H9 (cell line): ENCODE results near the gene THRAP3. TPM values are rescaled to one million over a fixed set of nuclear protein-coding genes. Genes with fewer than 3 reads are reported as not detected.

ENCODE experiments used
- DNase-seq: peaks from one replicate; pipeline ENCODE4 v3.0.0-alpha.2; 2017
- H2AFZ ChIP-seq: one replicate; pipeline ENCODE4 v1.6.1; 2013; ENCODE audit warnings: mild to moderate bottlenecking, low read length, control low read depth, moderate library complexity
- H2AK5ac ChIP-seq: 2 replicates; pipeline ENCODE4 v1.6.1; 2013; ENCODE audit warnings: low read length, control low read depth, mixed read lengths; ENCODE audit not compliant: insufficient read length
- H2BK120ac ChIP-seq: one replicate; pipeline ENCODE4 v1.6.1; 2013; ENCODE audit warnings: low read depth, mild to moderate bottlenecking, low read length, control low read depth, inconsistent platforms; ENCODE audit not compliant: poor library complexity, severe bottlenecking
- H2BK12ac ChIP-seq: 2 replicates; pipeline ENCODE4 v1.6.1; 2013; ENCODE audit warnings: low read length, control low read depth, mixed read lengths, low read depth; ENCODE audit not compliant: insufficient read length
- H2BK15ac ChIP-seq: 2 replicates; pipeline ENCODE4 v1.6.1; 2013; ENCODE audit warnings: low read depth, low read length, control low read depth
- H2BK20ac ChIP-seq: one replicate; pipeline ENCODE4 v1.6.1; 2013; ENCODE audit warnings: low read depth, mild to moderate bottlenecking, low read length, control low read depth, inconsistent platforms; ENCODE audit not compliant: poor library complexity, severe bottlenecking
- H2BK5ac ChIP-seq: 2 replicates; pipeline ENCODE4 v1.6.1; 2013; ENCODE audit warnings: low read length, control low read depth, mixed read lengths; ENCODE audit not compliant: insufficient read length
- H3K14ac ChIP-seq: 2 replicates; pipeline ENCODE4 v1.6.1; 2013; ENCODE audit warnings: low read length, control low read depth; ENCODE audit not compliant: insufficient read depth
- H3K18ac ChIP-seq: 2 replicates; pipeline ENCODE4 v1.6.1; 2013; ENCODE audit warnings: low read depth, mild to moderate bottlenecking, mixed read lengths, low read length, control low read depth; ENCODE audit not compliant: insufficient read length
- H3K23ac ChIP-seq: 2 replicates; pipeline ENCODE4 v1.6.1; 2013; ENCODE audit warnings: low read length, control low read depth, mixed read lengths, low read depth; ENCODE audit not compliant: insufficient read length
- H3K23me2 ChIP-seq: 2 replicates; pipeline ENCODE4 v1.6.1; 2013; ENCODE audit warnings: low read depth, mild to moderate bottlenecking, mixed read lengths, low read length, control low read depth; ENCODE audit not compliant: insufficient read length, poor library complexity, severe bottlenecking
- H3K27ac ChIP-seq: 2 replicates; pipeline ENCODE4 v1.5.1; 2013; ENCODE audit warnings: low read length, control low read depth, mixed read lengths, low read depth; ENCODE audit not compliant: insufficient read length
- H3K27me3 ChIP-seq: 2 replicates; pipeline ENCODE4 v1.6.1; 2013; ENCODE audit warnings: low read length, control low read depth, inconsistent platforms; ENCODE audit not compliant: insufficient read depth
- H3K4ac ChIP-seq: 2 replicates; pipeline ENCODE4 v1.6.1; 2013; ENCODE audit warnings: low read depth, mild to moderate bottlenecking, control low read depth, inconsistent platforms, low read length, moderate library complexity
- H3K4me1 ChIP-seq: 2 replicates; pipeline ENCODE4 v1.6.1; 2013; ENCODE audit warnings: low read length, control low read depth, inconsistent platforms; ENCODE audit not compliant: insufficient read depth
- H3K4me2 ChIP-seq: 2 replicates; pipeline ENCODE4 v1.6.1; 2013; ENCODE audit warnings: low read length, control low read depth, mixed read lengths; ENCODE audit not compliant: insufficient read length, insufficient read depth
- H3K56ac ChIP-seq: 2 replicates; pipeline ENCODE4 v1.6.1; 2013; ENCODE audit warnings: low read depth, mild to moderate bottlenecking, mixed read lengths, low read length, control low read depth; ENCODE audit not compliant: insufficient read length
- H3K79me1 ChIP-seq: 2 replicates; pipeline ENCODE4 v1.6.1; 2013; ENCODE audit warnings: low read depth, mild to moderate bottlenecking, moderate library complexity, low read length, control low read depth, inconsistent platforms; ENCODE audit not compliant: insufficient read depth, poor library complexity, severe bottlenecking
- H3K79me2 ChIP-seq: 2 replicates; pipeline ENCODE4 v1.6.1; 2013; ENCODE audit warnings: low read length, control low read depth, inconsistent platforms; ENCODE audit not compliant: insufficient read depth
- H3K9ac ChIP-seq: 2 replicates; pipeline ENCODE4 v1.6.1; 2013; ENCODE audit warnings: low read length, control low read depth, mixed read lengths; ENCODE audit not compliant: insufficient read length; ENCODE audit errors: extremely low read depth
- H3K9me3 ChIP-seq: one replicate; pipeline ENCODE4 v1.6.1; 2013; ENCODE audit warnings: low read depth, low read length, inconsistent platforms; ENCODE audit not compliant: control insufficient read depth
- H3T11ph ChIP-seq: one replicate; pipeline ENCODE4 v1.6.1; 2013; ENCODE audit warnings: mild to moderate bottlenecking, low read length, control low read depth, inconsistent platforms
- H4K20me1 ChIP-seq: one replicate; pipeline ENCODE4 v1.6.1; 2013; ENCODE audit not compliant: control insufficient read depth, insufficient read length, insufficient read depth
- H4K5ac ChIP-seq: 2 replicates; pipeline ENCODE4 v1.6.1; 2013; ENCODE audit warnings: low read depth, mild to moderate bottlenecking, mixed read lengths, low read length, control low read depth; ENCODE audit not compliant: insufficient read length
- H4K8ac ChIP-seq: replicated peaks from 2 replicates; pipeline ENCODE4 v1.6.1; 2013; ENCODE audit warnings: low read length, control low read depth, mixed read lengths, low read depth; ENCODE audit not compliant: insufficient read length
- H4K91ac ChIP-seq: 2 replicates; pipeline ENCODE4 v1.6.1; 2013; ENCODE audit warnings: low read depth, mild to moderate bottlenecking, moderate library complexity, mixed read lengths, low read length, control low read depth; ENCODE audit not compliant: insufficient read length
- H3K27ac Mint-ChIP-seq, 3 experiments: 2 replicates in 2 of 3; 3 replicates in 1 of 3; pipeline ENCODE4 v1.8.0; 2020 to 2021; ENCODE audit warnings: mixed read lengths in 3 of 3, mild to moderate bottlenecking in 1 of 3, moderate library complexity in 1 of 3
- H3K27me3 Mint-ChIP-seq: 2 replicates; pipeline ENCODE4 v1.8.0; 2021; ENCODE audit warnings: low read depth, mild to moderate bottlenecking, moderate library complexity, mixed read lengths
- H3K36me3 Mint-ChIP-seq, 3 experiments: 2 replicates in 2 of 3; 3 replicates in 1 of 3; pipeline ENCODE4 v1.8.0; 2020 to 2021; ENCODE audit warnings: low read depth in 3 of 3, mixed read lengths in 3 of 3; ENCODE audit not compliant: insufficient read depth in 1 of 3
- H3K4me1 Mint-ChIP-seq, 2 experiments: 2 replicates each; pipeline ENCODE4 v1.8.0; 2020; ENCODE audit warnings: mixed read lengths in 2 of 2
- H3K4me3 Mint-ChIP-seq, 2 experiments: 2 replicates in 1 of 2; 3 replicates in 1 of 2; pipeline ENCODE4 v1.8.0; 2020 to 2021; ENCODE audit warnings: mild to moderate bottlenecking in 2 of 2, mixed read lengths in 2 of 2, moderate library complexity in 1 of 2
- H3K9me3 Mint-ChIP-seq, 2 experiments: 2 replicates in 1 of 2; 3 replicates in 1 of 2; pipeline ENCODE4 v1.8.0; 2020; ENCODE audit warnings: mild to moderate bottlenecking in 2 of 2, mixed read lengths in 2 of 2, moderate library complexity in 1 of 2
- WGBS: extraction: QIAGEN DNeasy Blood & Tissue Kit; methylation state at CpG from one replicate; pipeline ENCODE4 v1.1.7; 2013; ENCODE audit warnings: missing lambda C conversion rate, low lambda C conversion rate, mixed read lengths; ENCODE audit not compliant: insufficient read length; ENCODE audit errors: extremely low coverage; 5-methylcytosine and 5-hydroxymethylcytosine counted together
- total RNA-seq: library from RNA; stranded (reverse); gene quantifications from 2 replicates; pipeline ENCODE4 v1.2.1, GENCODE V29; 2021
- TF ChIP-seq, protein P1 (sequence below): fragments of 200-600 bp; sonication (generic); conservative IDR thresholded peaks from 3 replicates; pipeline ENCODE4 v1.8.0; 2021; ENCODE audit warnings: antibody characterized with exemption, mild to moderate bottlenecking

The THRAP3 gene
- total RNA-seq, 1 experiment from 2014 or later: 186 TPM

DNA sequence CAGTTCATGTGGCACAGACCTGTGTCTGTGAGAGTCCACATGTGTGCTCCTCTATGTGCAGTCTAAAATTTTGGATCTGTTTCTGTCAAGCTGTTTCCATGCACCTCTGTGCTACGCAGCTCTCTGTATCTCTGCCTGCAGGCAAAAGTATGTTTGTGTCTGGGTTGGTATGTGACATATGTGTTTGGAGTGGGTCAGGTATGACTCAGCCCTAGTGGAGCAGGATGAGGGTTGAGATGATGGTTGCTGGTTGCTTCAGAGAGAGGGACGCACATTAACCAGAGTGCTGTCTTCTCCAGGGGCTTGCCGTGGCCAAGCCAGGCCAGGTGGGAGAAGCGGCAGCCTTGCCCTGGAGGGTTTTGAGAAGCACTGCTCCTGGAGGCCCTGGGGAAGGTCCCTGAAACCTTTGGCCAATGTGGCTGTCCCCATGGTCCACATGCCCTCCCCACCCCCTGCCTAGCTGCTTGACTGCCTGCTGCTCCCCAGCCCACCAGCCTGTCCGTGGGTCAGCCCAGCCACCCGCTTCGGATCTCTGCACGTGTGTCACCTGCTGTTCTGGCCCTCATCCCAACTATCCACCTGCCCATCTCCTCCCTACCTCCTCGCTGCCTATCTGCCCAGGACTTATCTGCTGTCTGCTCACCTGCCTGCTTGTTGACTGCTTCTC is 103.3 kb downstream of the THRAP3 start:
- H3T11ph ChIP-seq: no peak overlapping the region
- H3K27me3 ChIP-seq: no peaks in the 10 kb centered on the region
- H4K5ac ChIP-seq: peak overlapping the region; percentile 57
- Mint-ChIP-seq H3K27ac (no peak overlapping the region), H3K36me3 (peaks cover 0 to 2% (median 0%) of the 10 kb centered on the region in 3 experiments; a peak in 1 of 7 replicates), H3K4me1 (peaks cover 16% of the 10 kb centered on the region in 2 experiments), H3K9me3 (no peaks in the 10 kb centered on the region; a peak in 1 of 5 replicates), H3K4me3 (no peak overlapping the region), H3K27me3 (peaks cover 43% of the 10 kb centered on the region)
- H2BK120ac ChIP-seq: no peak overlapping the region
- no peak overlapping the region for H4K91ac ChIP-seq
- H3K79me2 ChIP-seq: no peaks in the 10 kb centered on the region
- H2BK15ac ChIP-seq: no peak overlapping the region
- no peaks in the 10 kb centered on the region for H3K9me3 ChIP-seq
- H3K4me1 ChIP-seq: no peaks in the 10 kb centered on the region
- H2BK12ac ChIP-seq: no peak overlapping the region
- no peak overlapping the region for H3K9ac ChIP-seq
- H4K20me1 ChIP-seq: peaks cover 5% of the 10 kb centered on the region
- no peak for DNase-seq
- H2BK5ac ChIP-seq: no peak overlapping the region
- WGBS: no CpG with 5 or more reads among the region's 9 CpGs
- peak overlapping the region; percentile 65 for H3K56ac ChIP-seq
- H2BK20ac ChIP-seq: no peak overlapping the region
- H3K4me2 ChIP-seq: no peak overlapping the region
- H3K4ac ChIP-seq: no peak overlapping the region
- H3K23me2 ChIP-seq: peaks cover 18% of the 10 kb centered on the region
- no peak overlapping the region for H2AK5ac ChIP-seq
- H3K14ac ChIP-seq: no peak overlapping the region; the same call in none of the 2 replicates
- no peaks in the 10 kb centered on the region for H3K79me1 ChIP-seq
- no peak overlapping the region for H4K8ac ChIP-seq
- TF ChIP-seq, protein P1, sequence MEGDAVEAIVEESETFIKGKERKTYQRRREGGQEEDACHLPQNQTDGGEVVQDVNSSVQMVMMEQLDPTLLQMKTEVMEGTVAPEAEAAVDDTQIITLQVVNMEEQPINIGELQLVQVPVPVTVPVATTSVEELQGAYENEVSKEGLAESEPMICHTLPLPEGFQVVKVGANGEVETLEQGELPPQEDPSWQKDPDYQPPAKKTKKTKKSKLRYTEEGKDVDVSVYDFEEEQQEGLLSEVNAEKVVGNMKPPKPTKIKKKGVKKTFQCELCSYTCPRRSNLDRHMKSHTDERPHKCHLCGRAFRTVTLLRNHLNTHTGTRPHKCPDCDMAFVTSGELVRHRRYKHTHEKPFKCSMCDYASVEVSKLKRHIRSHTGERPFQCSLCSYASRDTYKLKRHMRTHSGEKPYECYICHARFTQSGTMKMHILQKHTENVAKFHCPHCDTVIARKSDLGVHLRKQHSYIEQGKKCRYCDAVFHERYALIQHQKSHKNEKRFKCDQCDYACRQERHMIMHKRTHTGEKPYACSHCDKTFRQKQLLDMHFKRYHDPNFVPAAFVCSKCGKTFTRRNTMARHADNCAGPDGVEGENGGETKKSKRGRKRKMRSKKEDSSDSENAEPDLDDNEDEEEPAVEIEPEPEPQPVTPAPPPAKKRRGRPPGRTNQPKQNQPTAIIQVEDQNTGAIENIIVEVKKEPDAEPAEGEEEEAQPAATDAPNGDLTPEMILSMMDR: no peak
- H3K18ac ChIP-seq: no peak overlapping the region
- no peak overlapping the region for H3K27ac ChIP-seq
- no peak overlapping the region for H3K23ac ChIP-seq
- H2AFZ ChIP-seq: no peak overlapping the region
